K562 (cell line): ENCODE data around the gene SCPEP1.

Experiments
- CUX1 ChIP-seq: fragments of 200-800 bp; sonication (Bioruptor generic); IDR thresholded peaks from 2 replicates; pipeline ENCODE4 v1.6.1; 2016; ENCODE audit warnings: missing genetic modification characterization, missing compliant biosample characterization
- NFE2 ChIP-seq: IDR thresholded peaks from 2 replicates; pipeline ENCODE4 v1.6.1; 2014; ENCODE audit warnings: antibody characterized with exemption, low read depth
- RAD21 ChIP-seq, 2 experiments: fragments of 250-450 bp in 1 of 2; fragments of 450-650 bp in 1 of 2; sonication (Bioruptor Pico) in 1 of 2; formaldehyde crosslinking in 1 of 2; IDR thresholded peaks in 1 of 2; conservative IDR thresholded peaks in 1 of 2; 2 replicates each; pipeline versions ENCODE4 v1.4.0 to v1.8.0; 2020 to 2022; ENCODE audit warnings: mild to moderate bottlenecking in 2 of 2, moderate library complexity in 1 of 2
- RB1 ChIP-seq: fragments of 450-650 bp; IDR thresholded peaks from 2 replicates; pipeline ENCODE4 v1.6.1; 2017; ENCODE audit warnings: low read depth, mild to moderate bottlenecking
- ZNF280A ChIP-seq: fragments of 450-650 bp; IDR thresholded peaks from 2 replicates; pipeline ENCODE4 v1.6.1; 2018; ENCODE audit warnings: mild to moderate bottlenecking, low read depth; ENCODE audit not compliant: partially characterized antibody
- TF ChIP-seq, protein P1 (sequence below): conservative IDR thresholded peaks from 2 replicates; pipeline ENCODE4 v1.6.1; 2011; ENCODE audit warnings: low read depth, mild to moderate bottlenecking, low read length; ENCODE audit not compliant: control insufficient read depth

GRCh38 chr17:56943505-56944125, 34.3 kb upstream of the SCPEP1 start:
- TF ChIP-seq RB1 (no peak), CUX1 (CRISPR knock-in tag) (no peak), NFE2 (no peak), RAD21 (CRISPR knock-in tag; conservative IDR thresholded peaks at IDR 0.05 in 1 of 2, IDR thresholded peaks at IDR 0.05 in 1 of 2) (no peak), ZNF280A (no peak)
- TF ChIP-seq, protein P1, sequence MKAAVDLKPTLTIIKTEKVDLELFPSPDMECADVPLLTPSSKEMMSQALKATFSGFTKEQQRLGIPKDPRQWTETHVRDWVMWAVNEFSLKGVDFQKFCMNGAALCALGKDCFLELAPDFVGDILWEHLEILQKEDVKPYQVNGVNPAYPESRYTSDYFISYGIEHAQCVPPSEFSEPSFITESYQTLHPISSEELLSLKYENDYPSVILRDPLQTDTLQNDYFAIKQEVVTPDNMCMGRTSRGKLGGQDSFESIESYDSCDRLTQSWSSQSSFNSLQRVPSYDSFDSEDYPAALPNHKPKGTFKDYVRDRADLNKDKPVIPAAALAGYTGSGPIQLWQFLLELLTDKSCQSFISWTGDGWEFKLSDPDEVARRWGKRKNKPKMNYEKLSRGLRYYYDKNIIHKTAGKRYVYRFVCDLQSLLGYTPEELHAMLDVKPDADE: no peak
